Measurements from ENCODE around the gene RALGAPA2. TPM values are rescaled to one million over a fixed set of nuclear protein-coding genes. Genes with fewer than 3 reads are reported as not detected.

The RALGAPA2 gene
- polyA plus RNA-seq, 1 donor from 2014 or later, result 21.8 TPM

GRCh38 chr20:20709887-20710286 is 2.6 kb downstream of the RALGAPA2 start:
- Histone ChIP-seq H4K20me1 (ENCODE audit: insufficient read depth) (no peaks in the 10 kb centered on the region), H2AFZ (ENCODE audit: low read depth, low read length) (no peak overlapping the region), H3K79me2 (replicated peaks; ENCODE audit: insufficient read depth, low read length) (peaks cover 34% of the 10 kb centered on the region), H3K9me2 (ENCODE audit: insufficient read depth, low read length) (no peaks in the 10 kb centered on the region), H3K36me3 (ENCODE audit: insufficient read depth, low read length) (no peaks in the 10 kb centered on the region), H3K27me3 (ENCODE audit: insufficient read depth, low read depth, low read length) (no peaks in the 10 kb centered on the region), H3K9ac (ENCODE audit: low read length) (no peak overlapping the region), H3K27ac (ENCODE audit: low read length) (no peak overlapping the region), H3F3A (ENCODE audit: insufficient read depth, low read length, poor library complexity, severe bottlenecking) (no peaks in the 10 kb centered on the region), H3K4me2 (ENCODE audit: low read length) (no peak overlapping the region), H3K4me3 (ENCODE audit: low read length) (peak overlapping the region; percentile 89), H3K9me3 (ENCODE audit: low read length) (no peaks in the 10 kb centered on the region)
- TF ChIP-seq RAD21 (conservative IDR thresholded peaks at IDR 0.05), result no peak
- TF ChIP-seq TAF1 (IDR thresholded peaks at IDR 0.05; ENCODE audit: low read depth), result no peak
- TF ChIP-seq POLR2AphosphoS5 (IDR thresholded peaks at IDR 0.05), result no peak
- no peak for TF ChIP-seq EP300 (conservative IDR thresholded peaks at IDR 0.05; ENCODE audit: poor library complexity, severe bottlenecking)
- TF ChIP-seq EZH2 (IDR thresholded peaks at IDR 0.05; ENCODE audit: borderline replicate concordance, insufficient read depth, low read length, poor library complexity, severe bottlenecking), result no peak
- TF ChIP-seq, protein P1, sequence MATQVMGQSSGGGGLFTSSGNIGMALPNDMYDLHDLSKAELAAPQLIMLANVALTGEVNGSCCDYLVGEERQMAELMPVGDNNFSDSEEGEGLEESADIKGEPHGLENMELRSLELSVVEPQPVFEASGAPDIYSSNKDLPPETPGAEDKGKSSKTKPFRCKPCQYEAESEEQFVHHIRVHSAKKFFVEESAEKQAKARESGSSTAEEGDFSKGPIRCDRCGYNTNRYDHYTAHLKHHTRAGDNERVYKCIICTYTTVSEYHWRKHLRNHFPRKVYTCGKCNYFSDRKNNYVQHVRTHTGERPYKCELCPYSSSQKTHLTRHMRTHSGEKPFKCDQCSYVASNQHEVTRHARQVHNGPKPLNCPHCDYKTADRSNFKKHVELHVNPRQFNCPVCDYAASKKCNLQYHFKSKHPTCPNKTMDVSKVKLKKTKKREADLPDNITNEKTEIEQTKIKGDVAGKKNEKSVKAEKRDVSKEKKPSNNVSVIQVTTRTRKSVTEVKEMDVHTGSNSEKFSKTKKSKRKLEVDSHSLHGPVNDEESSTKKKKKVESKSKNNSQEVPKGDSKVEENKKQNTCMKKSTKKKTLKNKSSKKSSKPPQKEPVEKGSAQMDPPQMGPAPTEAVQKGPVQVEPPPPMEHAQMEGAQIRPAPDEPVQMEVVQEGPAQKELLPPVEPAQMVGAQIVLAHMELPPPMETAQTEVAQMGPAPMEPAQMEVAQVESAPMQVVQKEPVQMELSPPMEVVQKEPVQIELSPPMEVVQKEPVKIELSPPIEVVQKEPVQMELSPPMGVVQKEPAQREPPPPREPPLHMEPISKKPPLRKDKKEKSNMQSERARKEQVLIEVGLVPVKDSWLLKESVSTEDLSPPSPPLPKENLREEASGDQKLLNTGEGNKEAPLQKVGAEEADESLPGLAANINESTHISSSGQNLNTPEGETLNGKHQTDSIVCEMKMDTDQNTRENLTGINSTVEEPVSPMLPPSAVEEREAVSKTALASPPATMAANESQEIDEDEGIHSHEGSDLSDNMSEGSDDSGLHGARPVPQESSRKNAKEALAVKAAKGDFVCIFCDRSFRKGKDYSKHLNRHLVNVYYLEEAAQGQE (IDR thresholded peaks at IDR 0.05; ENCODE audit: borderline replicate concordance), result no peak
- no peak for TF ChIP-seq MXI1 (conservative IDR thresholded peaks at IDR 0.05; ENCODE audit: poor library complexity, severe bottlenecking)
- no peak for TF ChIP-seq CTCF (IDR thresholded peaks at IDR 0.05; ENCODE audit: poor library complexity, severe bottlenecking)

DNA sequence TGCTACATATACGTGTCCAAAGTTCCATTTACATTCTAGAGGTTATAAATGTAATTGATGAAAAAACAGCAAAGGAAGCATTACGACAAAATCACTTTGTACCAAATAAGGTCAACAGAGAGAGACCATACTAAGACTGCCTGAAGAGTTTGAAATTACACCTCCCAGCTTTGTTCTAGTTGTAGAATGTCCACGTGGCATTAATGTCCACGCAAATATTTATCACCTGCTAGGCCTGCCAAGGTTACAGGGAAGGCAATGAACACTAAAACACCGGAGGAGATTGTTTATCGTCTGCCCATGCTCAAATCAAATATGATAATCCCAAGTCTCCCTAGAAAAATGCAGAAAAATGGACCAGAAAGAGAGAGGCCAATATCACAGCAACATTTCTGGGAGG is 6.2 kb downstream of the RALGAPA2 start:
- Histone ChIP-seq H3K36me3 (ENCODE audit: insufficient read depth, low read length) (no peaks in the 10 kb centered on the region), H3F3A (ENCODE audit: insufficient read depth, low read length, poor library complexity, severe bottlenecking) (no peaks in the 10 kb centered on the region), H3K4me2 (ENCODE audit: low read length) (no peak overlapping the region), H3K27ac (ENCODE audit: low read length) (no peak overlapping the region), H3K27me3 (ENCODE audit: insufficient read depth, low read depth, low read length) (no peaks in the 10 kb centered on the region), H2AFZ (ENCODE audit: low read depth, low read length) (no peak overlapping the region), H4K20me1 (ENCODE audit: insufficient read depth) (no peaks in the 10 kb centered on the region), H3K4me3 (ENCODE audit: low read length) (no peak overlapping the region), H3K79me2 (replicated peaks; ENCODE audit: insufficient read depth, low read length) (peaks cover 30% of the 10 kb centered on the region), H3K9ac (ENCODE audit: low read length) (no peak overlapping the region), H3K9me2 (ENCODE audit: insufficient read depth, low read length) (no peaks in the 10 kb centered on the region), H3K9me3 (ENCODE audit: low read length) (no peaks in the 10 kb centered on the region)
- no peak for TF ChIP-seq POLR2AphosphoS5 (IDR thresholded peaks at IDR 0.05)
- TF ChIP-seq MXI1 (conservative IDR thresholded peaks at IDR 0.05; ENCODE audit: poor library complexity, severe bottlenecking), result no peak
- TF ChIP-seq EZH2 (IDR thresholded peaks at IDR 0.05; ENCODE audit: borderline replicate concordance, insufficient read depth, low read length, poor library complexity, severe bottlenecking), result no peak
- TF ChIP-seq TAF1 (IDR thresholded peaks at IDR 0.05; ENCODE audit: low read depth), result no peak
- no peak for TF ChIP-seq RAD21 (conservative IDR thresholded peaks at IDR 0.05)
- TF ChIP-seq CTCF (IDR thresholded peaks at IDR 0.05; ENCODE audit: poor library complexity, severe bottlenecking), result no peak
- no peak for TF ChIP-seq EP300 (conservative IDR thresholded peaks at IDR 0.05; ENCODE audit: poor library complexity, severe bottlenecking)
- TF ChIP-seq, protein P1 (IDR thresholded peaks at IDR 0.05; ENCODE audit: borderline replicate concordance), result no peak
- TF ChIP-seq SMC3 (conservative IDR thresholded peaks at IDR 0.05; ENCODE audit: poor library complexity), result no peak

Data from neural cell (in vitro differentiated cells).